Hepatocyte (in vitro differentiated cells): Measurements from ENCODE around the gene ALX4.

ENCODE experiments used
- CTCF ChIP-seq: fragments of 200-600 bp; sonication (generic); IDR thresholded peaks from 2 replicates; pipeline ENCODE4 v1.5.1; 2016; ENCODE audit warnings: antibody characterized with exemption, mild to moderate bottlenecking; ENCODE audit not compliant: poor library complexity
- EZH2 ChIP-seq: fragments of 200-600 bp; sonication (generic); IDR thresholded peaks from 2 replicates; pipeline ENCODE4 v1.6.1; 2016; ENCODE audit warnings: antibody characterized with exemption, mild to moderate bottlenecking, borderline replicate concordance
- EZH2phosphoT487 ChIP-seq: fragments of 200-600 bp; sonication (generic); IDR thresholded peaks from one replicate; pipeline ENCODE4 v1.6.1; 2018; ENCODE audit warnings: antibody characterized with exemption, mild to moderate bottlenecking, low read depth, moderate library complexity; ENCODE audit not compliant: unreplicated experiment, severe bottlenecking

- TF ChIP-seq CTCF: no peak
- no peak for TF ChIP-seq EZH2
- no peak for TF ChIP-seq EZH2phosphoT487
These were observed 81.6 kb downstream of the ALX4 start for GRCh38 chr11:44228379-44228778.
